NCI-H2081 treated with DMSO at 0.1 percent for 48 hours (cell line): ENCODE results near the gene ATP2C2.

Source experiments
- DNase-seq: peaks from one replicate; lab custom pipeline; 2025; lab: John Stamatoyannopoulos, UW

Gene ATP2C2

GRCh38 chr16:84513666-84514065, 145.3 kb downstream of the ATP2C2 start:
- no peak for DNase-seq
